HEK293 (cell line): ENCODE results near the gene KCNK15.

ENCODE experiments used
- CTCF ChIA-PET: fragments of 350-600 bp; formaldehyde crosslinking; extraction: SDS; loops from one replicate; lab custom pipeline; 2021; ENCODE audit warnings: antibody characterized with exemption; lab: Yijun Ruan, JAX
- POLR2A ChIA-PET: fragments of 300-600 bp; formaldehyde crosslinking; extraction: SDS; loops from one replicate; lab custom pipeline; 2020; ENCODE audit warnings: antibody characterized with exemption, inconsistent platforms; lab: Yijun Ruan, JAX
- H3K27ac ChIP-seq: fragments of 200-500 bp; sonication (Bioruptor generic); 2 replicates; pipeline ENCODE4 v1.5.1; 2014; ENCODE audit warnings: low read depth, low read length, control low read depth, inconsistent platforms; ENCODE audit errors: extremely low read depth
- H3K36me3 ChIP-seq, 2 experiments: fragments of 200-500 bp in 1 of 2; sonication (Bioruptor generic) in 1 of 2; 1 replicate in 1 of 2; 2 replicates in 1 of 2; pipeline ENCODE4 v1.5.1; 2014 to 2017; ENCODE audit warnings: inconsistent platforms in 2 of 2, low read length in 2 of 2; ENCODE audit not compliant: control insufficient read depth in 2 of 2, insufficient read depth in 1 of 2
- H3K4me1 ChIP-seq: fragments of 200-500 bp; sonication (Bioruptor generic); 2 replicates; pipeline ENCODE4 v1.5.1; 2014; ENCODE audit warnings: mild to moderate bottlenecking, low read length, inconsistent platforms; ENCODE audit not compliant: control insufficient read depth, insufficient read depth
- H3K4me3 ChIP-seq: 2 replicates; pipeline ENCODE4 v1.5.1; 2011; ENCODE audit warnings: low read depth, mild to moderate bottlenecking, control low read depth, low read length, moderate library complexity
- H3K9me3 ChIP-seq: fragments of 200-500 bp; sonication (Bioruptor generic); 2 replicates; pipeline ENCODE4 v1.5.1; 2014; ENCODE audit warnings: low read depth, low read length, inconsistent platforms; ENCODE audit not compliant: control insufficient read depth, insufficient read depth
- CTCF ChIP-seq: fragments of 450-650 bp; formaldehyde crosslinking; IDR thresholded peaks from 2 replicates; pipeline ENCODE4 v1.5.1; 2016; ENCODE audit warnings: missing biosample characterization, missing genetic modification characterization
- ELK4 ChIP-seq: IDR thresholded peaks from 2 replicates; pipeline ENCODE4 v1.6.1; 2011; ENCODE audit warnings: mild to moderate bottlenecking, low read depth, low read length, borderline replicate concordance
- FEZF1 ChIP-seq: fragments of 450-650 bp; formaldehyde crosslinking; IDR thresholded peaks from 2 replicates; pipeline ENCODE4 v1.5.1; 2016; ENCODE audit warnings: missing biosample characterization, missing genetic modification characterization
- HIC1 ChIP-seq: fragments of 450-650 bp; formaldehyde crosslinking; IDR thresholded peaks from 2 replicates; pipeline ENCODE4 v1.5.1; 2016; ENCODE audit warnings: missing biosample characterization, missing genetic modification characterization
- HOXC10 ChIP-seq: sonication (generic); formaldehyde crosslinking; IDR thresholded peaks from 2 replicates; pipeline ENCODE4 v1.8.1; 2023; ENCODE audit warnings: mild to moderate bottlenecking, missing genetic modification reagents
- INSM2 ChIP-seq: fragments of 450-650 bp; formaldehyde crosslinking; IDR thresholded peaks from 2 replicates; pipeline ENCODE4 v1.5.1; 2016; ENCODE audit warnings: missing biosample characterization, missing genetic modification characterization
- KLF10 ChIP-seq: fragments of 450-650 bp; IDR thresholded peaks from 2 replicates; pipeline ENCODE4 v1.5.1; 2018; ENCODE audit warnings: missing biosample characterization, mild to moderate bottlenecking, missing genetic modification characterization
- KLF16 ChIP-seq: fragments of 450-650 bp; formaldehyde crosslinking; IDR thresholded peaks from 2 replicates; pipeline ENCODE4 v1.5.1; 2017; ENCODE audit warnings: missing biosample characterization, missing genetic modification characterization
- MEIS1 ChIP-seq: sonication (generic); formaldehyde crosslinking; IDR thresholded peaks from 2 replicates; pipeline ENCODE4 v1.8.1; 2022; ENCODE audit warnings: missing genetic modification reagents, mild to moderate bottlenecking, borderline replicate concordance
- ZBTB17 ChIP-seq: fragments of 450-650 bp; formaldehyde crosslinking; IDR thresholded peaks from 2 replicates; pipeline ENCODE4 v1.5.1; 2016; ENCODE audit warnings: missing biosample characterization, missing genetic modification characterization
- ZBTB6 ChIP-seq: fragments of 450-650 bp; formaldehyde crosslinking; IDR thresholded peaks from 2 replicates; pipeline ENCODE4 v1.5.1; 2017; ENCODE audit warnings: missing biosample characterization, missing genetic modification characterization
- ZFHX2 ChIP-seq: fragments of 450-650 bp; formaldehyde crosslinking; conservative IDR thresholded peaks from 2 replicates; pipeline ENCODE4 v1.5.1; 2016; ENCODE audit warnings: missing biosample characterization, missing genetic modification characterization
- ZIC2 ChIP-seq: fragments of 450-650 bp; formaldehyde crosslinking; IDR thresholded peaks from 2 replicates; pipeline ENCODE4 v1.5.1; 2016; ENCODE audit warnings: missing biosample characterization, missing genetic modification characterization
- ZNF23 ChIP-seq: fragments of 450-650 bp; formaldehyde crosslinking; IDR thresholded peaks from 2 replicates; pipeline ENCODE4 v1.5.1; 2016; ENCODE audit warnings: missing biosample characterization, missing genetic modification characterization, borderline replicate concordance
- ZNF394 ChIP-seq: fragments of 450-650 bp; formaldehyde crosslinking; IDR thresholded peaks from 2 replicates; pipeline ENCODE4 v1.5.1; 2016; ENCODE audit warnings: missing biosample characterization, missing genetic modification characterization, mild to moderate bottlenecking, moderate library complexity, borderline replicate concordance
- ZNF449 ChIP-seq: fragments of 450-650 bp; formaldehyde crosslinking; IDR thresholded peaks from 2 replicates; pipeline ENCODE4 v1.5.1; 2017; ENCODE audit warnings: missing biosample characterization, mild to moderate bottlenecking, missing genetic modification characterization, moderate library complexity
- ZNF514 ChIP-seq: fragments of 450-650 bp; formaldehyde crosslinking; IDR thresholded peaks from 2 replicates; pipeline ENCODE4 v1.5.1; 2016; ENCODE audit warnings: missing biosample characterization, missing genetic modification characterization
- ZNF555 ChIP-seq: fragments of 450-650 bp; formaldehyde crosslinking; conservative IDR thresholded peaks from 2 replicates; pipeline ENCODE4 v1.5.1; 2017; ENCODE audit warnings: missing biosample characterization, mild to moderate bottlenecking, missing genetic modification characterization, inconsistent platforms
- ZNF623 ChIP-seq: fragments of 450-650 bp; formaldehyde crosslinking; IDR thresholded peaks from 2 replicates; pipeline ENCODE4 v1.5.1; 2016; ENCODE audit warnings: missing biosample characterization, missing genetic modification characterization
- ZSCAN23 ChIP-seq: fragments of 450-650 bp; formaldehyde crosslinking; IDR thresholded peaks from 2 replicates; pipeline ENCODE4 v1.5.1; 2016; ENCODE audit warnings: missing biosample characterization, missing genetic modification characterization

The KCNK15 gene

GRCh38 chr20:44785768-44786167 is 40.1 kb downstream of the KCNK15 start:
- POLR2A ChIA-PET = interaction anchor here (0.6 kb wide), 1 partner anchor 100 kb away, joined by 3 read pairs; the partner anchor contains the start of gene YWHAB
- peak; percentile 19; the same call in 1 of the 2 replicates for TF ChIP-seq CTCF (tag by site-specific recombination)
- TF ChIP-seq INSM2 = no peak
- TF ChIP-seq KLF10 (tag by site-specific recombination) = no peak
- 0 out of 2 replicates have a peak, but pooled peaks have one; percentile 9 for TF ChIP-seq ZIC2 (tag by site-specific recombination)
- TF ChIP-seq ZNF514 (tag by site-specific recombination) = no peak
- TF ChIP-seq ZNF623 = no peak
- no peak for TF ChIP-seq ZNF449 (tag by site-specific recombination)
- peak; percentile 68; the same call in 1 of the 2 replicates for TF ChIP-seq KLF16
- peak; percentile 98 for TF ChIP-seq ZBTB17 (tag by site-specific recombination)
- 0 out of 2 replicates have a peak, but pooled peaks have one; percentile 77 for TF ChIP-seq ZNF23 (tag by site-specific recombination)
- TF ChIP-seq HIC1 (tag by site-specific recombination) = no peak
- 0 out of 2 replicates have a peak, but pooled peaks have one; percentile 31 for TF ChIP-seq ZFHX2 (tag by site-specific recombination)
- H3K4me1 ChIP-seq = no peaks in the 10 kb centered on the region
- CTCF ChIA-PET = interaction anchor here (0.6 to 1.7 kb wide), 8 partner anchors 9 to 83 kb away, joined by 3 to 5 read pairs (median 3); no protein-coding TSS in a partner anchor
- H3K36me3 ChIP-seq = no peaks in the 10 kb centered on the region
- H3K9me3 ChIP-seq = no peaks in the 10 kb centered on the region
- no peak overlapping the region for H3K27ac ChIP-seq
- H3K4me3 ChIP-seq = no peak overlapping the region

GRCh38 chr20:44787299-44787698 is 41.6 kb downstream of the KCNK15 start:
- Histone ChIP-seq H3K27ac (no peak overlapping the region), H3K4me3 (no peak overlapping the region), H3K9me3 (no peaks in the 10 kb centered on the region), H3K36me3 (no peaks in the 10 kb centered on the region), H3K4me1 (no peaks in the 10 kb centered on the region)
- TF ChIP-seq ZNF394 (no peak), ELK4 (no peak), ZNF555 (tag by site-specific recombination) (no peak), HOXC10 (CRISPR knock-in tag) (no peak), ZBTB6 (no peak), FEZF1 (tag by site-specific recombination) (no peak), MEIS1 (CRISPR knock-in tag) (no peak), ZSCAN23 (tag by site-specific recombination) (no peak)
- ChIA-PET CTCF (interaction anchor here (0.6 to 1.5 kb wide), 4 partner anchors 16 to 1050 kb away, joined by 3 to 5 read pairs (median 4); no protein-coding TSS in a partner anchor), POLR2A (no interaction called here)
